Kidney (tissue), 14 donors: ENCODE data around the gene CCDC28A. TPM values are rescaled to one million over a fixed set of nuclear protein-coding genes. Genes with fewer than 3 reads are reported as not detected.

Experiments
- DNase-seq, 5 donors: peaks; one replicate each; pipeline ENCODE4 v3.0.0-alpha.2; 2013 to 2020
- FAIRE-seq: peaks from 2 replicates; lab custom pipeline; 2012; peaks lifted over from hg19 to GRCh38; lab: Jason Lieb, UNC
- H3K27ac ChIP-seq, 2 donors: one replicate each; pipeline ENCODE4 v1.7.0; 2013; ENCODE audit warnings: low read depth in 2 of 2, low read length in 2 of 2, inconsistent platforms in 1 of 2
- H3K27me3 ChIP-seq: one replicate; pipeline ENCODE4 v1.7.1; 2013; ENCODE audit warnings: low read length, inconsistent platforms; ENCODE audit not compliant: control insufficient read depth, insufficient read depth
- H3K36me3 ChIP-seq, 3 donors: one replicate each; pipeline versions ENCODE4 v1.7.0 to v1.7.1; 2013; ENCODE audit warnings: low read length in 3 of 3, control low read depth in 1 of 3, inconsistent platforms in 1 of 3; ENCODE audit not compliant: insufficient read depth in 3 of 3, control insufficient read depth in 2 of 3
- H3K4me1 ChIP-seq, 3 donors: one replicate each; pipeline versions ENCODE4 v1.7.0 to v1.7.1; 2013; ENCODE audit warnings: low read length in 3 of 3, inconsistent platforms in 1 of 3, low read depth in 1 of 3; ENCODE audit not compliant: control insufficient read depth in 2 of 3, insufficient read depth in 2 of 3
- H3K4me3 ChIP-seq, 3 donors: one replicate each; pipeline versions ENCODE4 v1.7.0 to v1.8.1; 2013; ENCODE audit warnings: low read length in 3 of 3, control low read depth in 1 of 3, inconsistent platforms in 1 of 3
- H3K9ac ChIP-seq, 3 donors: one replicate each; pipeline versions ENCODE4 v1.7.0 to v1.7.1; 2013; ENCODE audit warnings: low read length in 3 of 3, control low read depth in 1 of 3, inconsistent platforms in 1 of 3
- H3K9me3 ChIP-seq, 3 donors: one replicate each; pipeline versions ENCODE4 v1.7.0 to v1.7.1; 2013; ENCODE audit warnings: low read length in 3 of 3, control low read depth in 1 of 3, inconsistent platforms in 1 of 3; ENCODE audit not compliant: control insufficient read depth in 2 of 3, insufficient read depth in 1 of 3
- CTCF ChIP-seq: IDR thresholded peaks from 3 replicates; pipeline ENCODE4 v1.5.1; 2012; ENCODE audit warnings: mild to moderate bottlenecking, moderate library complexity, borderline replicate concordance; ENCODE audit not compliant: insufficient read depth; ENCODE audit errors: extremely low read depth
- intact Hi-C: fragments of 100-400 bp; cut with DNase I; formaldehyde crosslinking; loops from one replicate; pipeline ENCODE4 v1.11.1; 2022
- polyA plus RNA-seq: library from polyadenylated mRNA; stranded (reverse); fragments of 350-450 nt; fragmentation: Illumina TruSeq; extraction: RNeasy Lipid Tissue Mini Kit (QIAGEN cat#74804); gene quantifications from one replicate; pipeline ENCODE4 v1.2.3, GENCODE V29; 2014; ENCODE audit warnings: low read depth, low replicate concordance; ENCODE audit not compliant: insufficient read depth
- total RNA-seq: library from RNA; stranded (reverse); fragmentation: NEBNext Ultra II Directional; extraction: Animal tissue kit (Norgen Biotek cat#: 25700); gene quantifications from one replicate; pipeline ENCODE4 v1.2.1, GENCODE V29; 2021
- donor health status: control.
- donor health status: control.
- donor health status: control.
- donor health status: control.
- donor health status: control.
- donor health status: DM: yes; HTN: yes; CAD: no.
- donor health status: Normal renal cell carcinoma (clear cell type).

The CCDC28A gene
- total and polyA plus RNA-seq, 2 donors from 2014 or later: 30.2 to 70.0 TPM

DNA sequence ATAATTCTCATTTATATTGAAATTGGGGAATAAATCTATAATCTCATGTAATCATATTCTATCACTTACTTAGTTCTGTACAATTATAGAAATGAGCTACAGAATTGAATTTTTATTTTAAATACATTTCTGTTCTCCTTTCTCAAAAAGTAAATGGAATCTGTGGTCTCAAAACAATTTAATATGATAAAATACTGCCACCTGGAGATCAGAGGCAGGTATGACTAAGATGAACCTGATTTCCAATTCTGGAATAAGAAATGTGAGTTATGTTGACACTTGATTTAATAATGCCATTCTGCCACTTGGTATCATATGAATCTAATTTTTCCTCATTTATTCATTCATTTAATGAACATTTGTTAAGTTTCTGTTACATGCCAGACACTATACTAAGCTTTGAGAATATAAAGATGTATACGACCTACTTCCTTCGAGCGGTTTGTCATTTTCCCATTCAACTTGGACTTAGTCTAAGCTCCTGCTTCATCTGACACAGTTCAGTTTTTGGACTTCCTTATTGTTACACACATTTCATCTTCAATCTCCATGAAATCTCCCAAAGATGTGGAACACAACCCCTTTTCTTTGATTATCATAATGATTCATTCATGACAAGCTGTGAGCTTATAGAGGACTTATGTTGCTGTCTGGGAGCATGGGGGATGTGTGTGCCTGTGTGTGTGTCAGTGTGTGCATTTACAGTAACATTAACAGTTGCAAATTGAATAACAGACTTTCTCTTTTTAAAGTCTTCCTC, 7.5 kb upstream of the CCDC28A start:
- H3K4me1 ChIP-seq: no peaks in the 10 kb centered on the region
- H3K36me3 ChIP-seq: no peaks in the 10 kb centered on the region
- H3K4me3 ChIP-seq: no peak overlapping the region
- peak in 2 of 5 donors; percentile 58 to 66 for DNase-seq
- H3K9me3 ChIP-seq: no peaks in the 10 kb centered on the region
- peak; percentile 99 for FAIRE-seq
- H3K9ac ChIP-seq: no peak overlapping the region
- intact Hi-C loops: loop anchor here (5.0 kb wide), 1 partner anchor 179 kb away; no protein-coding TSS in a partner anchor
- peak; percentile 57 for TF ChIP-seq CTCF
- no peaks in the 10 kb centered on the region for H3K27me3 ChIP-seq
- no peak overlapping the region for H3K27ac ChIP-seq

- Histone ChIP-seq H3K27me3 (no peaks in the 10 kb centered on the region), H3K9ac (no peak overlapping the region), H3K36me3 (no peaks in the 10 kb centered on the region), H3K4me1 (no peaks in the 10 kb centered on the region), H3K4me3 (no peak overlapping the region), H3K27ac (peak overlapping the region; percentile 16 to 25), H3K9me3 (no peaks in the 10 kb centered on the region)
- DNase-seq: peak in 1 of 5 donors; percentile 45
- TF ChIP-seq CTCF: no peak
- FAIRE-seq: no peak
- intact Hi-C loops: loop anchor here (5.0 kb wide), 1 partner anchor 182 kb away; no protein-coding TSS in a partner anchor
These were observed 4.4 kb upstream of the CCDC28A start for GRCh38 chr6:138769102-138769676.

- Histone ChIP-seq H3K9me3 (no peaks in the 10 kb centered on the region), H3K4me1 (peaks cover 0 to 3% (median 2%) of the 10 kb centered on the region in 3 donors), H3K4me3 (peak overlapping the region; percentile 90 to 98 (median 98)), H3K27ac (no peak overlapping the region), H3K36me3 (no peaks in the 10 kb centered on the region), H3K27me3 (no peaks in the 10 kb centered on the region), H3K9ac (peak overlapping the region; percentile 3 to 99 (median 46))
- FAIRE-seq (no peak), DNase-seq (peak in 1 of 5 donors; percentile 42)
- no peak for TF ChIP-seq CTCF
- intact Hi-C loops: no loop called here
These were observed 883 bp upstream of the CCDC28A start for GRCh38 chr6:138772596-138773176.
